Right lobe of liver (tissue), 4 donors: ENCODE data around the gene EMC9.

Experiments used
- POLR2A ChIP-seq: fragments of 450-650 bp; IDR thresholded peaks from one replicate; pipeline ENCODE4 v1.6.1; 2017; ENCODE audit warnings: antibody characterized with exemption, mild to moderate bottlenecking
- TF ChIP-seq, protein P1 (sequence below), 4 donors: fragments of 200-600 bp in 3 of 4; fragments of 450-650 bp in 1 of 4; IDR thresholded peaks; one replicate each; pipeline versions ENCODE4 v1.5.1 to v1.8.0; 2016 to 2022; ENCODE audit warnings: antibody characterized with exemption in 4 of 4, mild to moderate bottlenecking in 2 of 4
- donor health status: DM: no; HTN: no; CAD: no.
- donor health status: DM: no; HTN: no; CAD: no.
- donor health status: DM: no; HTN: yes; CAD: no.

- TF ChIP-seq, protein P1, sequence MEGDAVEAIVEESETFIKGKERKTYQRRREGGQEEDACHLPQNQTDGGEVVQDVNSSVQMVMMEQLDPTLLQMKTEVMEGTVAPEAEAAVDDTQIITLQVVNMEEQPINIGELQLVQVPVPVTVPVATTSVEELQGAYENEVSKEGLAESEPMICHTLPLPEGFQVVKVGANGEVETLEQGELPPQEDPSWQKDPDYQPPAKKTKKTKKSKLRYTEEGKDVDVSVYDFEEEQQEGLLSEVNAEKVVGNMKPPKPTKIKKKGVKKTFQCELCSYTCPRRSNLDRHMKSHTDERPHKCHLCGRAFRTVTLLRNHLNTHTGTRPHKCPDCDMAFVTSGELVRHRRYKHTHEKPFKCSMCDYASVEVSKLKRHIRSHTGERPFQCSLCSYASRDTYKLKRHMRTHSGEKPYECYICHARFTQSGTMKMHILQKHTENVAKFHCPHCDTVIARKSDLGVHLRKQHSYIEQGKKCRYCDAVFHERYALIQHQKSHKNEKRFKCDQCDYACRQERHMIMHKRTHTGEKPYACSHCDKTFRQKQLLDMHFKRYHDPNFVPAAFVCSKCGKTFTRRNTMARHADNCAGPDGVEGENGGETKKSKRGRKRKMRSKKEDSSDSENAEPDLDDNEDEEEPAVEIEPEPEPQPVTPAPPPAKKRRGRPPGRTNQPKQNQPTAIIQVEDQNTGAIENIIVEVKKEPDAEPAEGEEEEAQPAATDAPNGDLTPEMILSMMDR (IDR thresholded peaks at IDR 0.05), result no peak
- no peak for TF ChIP-seq POLR2A
These were observed 46.5 kb downstream of the EMC9 start for GRCh38 chr14:24094841-24095270.
